GM23338 (cell line): Measurements from ENCODE around the gene SERF2.

ENCODE experiments used
- CREB1 ChIP-seq: fragments of 250-450 bp; sonication (Bioruptor Pico); IDR thresholded peaks from 2 replicates; pipeline ENCODE4 v1.5.0; 2020; ENCODE audit warnings: low read depth, mild to moderate bottlenecking, moderate library complexity
- EZH2 ChIP-seq: fragments of 200-600 bp; sonication (generic); IDR thresholded peaks from one replicate; pipeline ENCODE4 v1.8.0; 2017; ENCODE audit warnings: antibody characterized with exemption, mild to moderate bottlenecking, low read depth; ENCODE audit not compliant: unreplicated experiment
- EZH2phosphoT487 ChIP-seq: fragments of 200-600 bp; sonication (generic); IDR thresholded peaks from one replicate; pipeline ENCODE4 v1.8.1; 2018; ENCODE audit warnings: antibody characterized with exemption; ENCODE audit not compliant: unreplicated experiment
- POLR2AphosphoS5 ChIP-seq: IDR thresholded peaks from 2 replicates; pipeline ENCODE4 v1.6.1; 2016; ENCODE audit warnings: antibody characterized with exemption, low read depth
- TF ChIP-seq, protein P1 (sequence below): IDR thresholded peaks from one replicate; pipeline ENCODE4 v1.6.1; 2018; ENCODE audit warnings: antibody characterized with exemption; ENCODE audit not compliant: unreplicated experiment
- TF ChIP-seq, protein P2 (sequence below), 2 experiments: fragments of 200-600 bp in 1 of 2; sonication (generic) in 1 of 2; conservative IDR thresholded peaks; 2 replicates each; pipeline versions ENCODE4 v1.5.1 to v1.6.1; 2016 to 2017; ENCODE audit warnings: antibody characterized with exemption in 2 of 2, low read depth in 2 of 2, mild to moderate bottlenecking in 2 of 2, moderate library complexity in 1 of 2

DNA sequence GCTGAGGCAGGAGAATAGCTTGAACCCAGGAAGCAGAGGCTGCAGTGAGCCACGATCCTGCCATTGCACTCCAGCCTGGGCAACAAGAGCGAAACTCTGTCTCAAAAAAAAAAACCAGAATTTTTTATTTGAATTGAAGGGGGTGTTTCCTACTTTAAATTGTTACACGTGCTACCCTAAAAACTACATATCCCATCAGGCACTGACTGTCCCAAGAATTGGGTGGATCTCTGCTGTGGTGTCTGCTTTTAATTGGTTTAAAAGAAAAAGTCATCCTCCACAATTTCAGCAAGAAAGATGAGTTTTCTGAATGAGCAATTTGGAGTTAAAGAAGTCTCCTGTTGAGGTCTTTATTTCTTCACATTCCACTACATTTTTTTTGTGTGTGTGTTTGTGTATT is 43.7 kb upstream of the SERF2 start:
- TF ChIP-seq EZH2: no peak
- TF ChIP-seq, protein P1, sequence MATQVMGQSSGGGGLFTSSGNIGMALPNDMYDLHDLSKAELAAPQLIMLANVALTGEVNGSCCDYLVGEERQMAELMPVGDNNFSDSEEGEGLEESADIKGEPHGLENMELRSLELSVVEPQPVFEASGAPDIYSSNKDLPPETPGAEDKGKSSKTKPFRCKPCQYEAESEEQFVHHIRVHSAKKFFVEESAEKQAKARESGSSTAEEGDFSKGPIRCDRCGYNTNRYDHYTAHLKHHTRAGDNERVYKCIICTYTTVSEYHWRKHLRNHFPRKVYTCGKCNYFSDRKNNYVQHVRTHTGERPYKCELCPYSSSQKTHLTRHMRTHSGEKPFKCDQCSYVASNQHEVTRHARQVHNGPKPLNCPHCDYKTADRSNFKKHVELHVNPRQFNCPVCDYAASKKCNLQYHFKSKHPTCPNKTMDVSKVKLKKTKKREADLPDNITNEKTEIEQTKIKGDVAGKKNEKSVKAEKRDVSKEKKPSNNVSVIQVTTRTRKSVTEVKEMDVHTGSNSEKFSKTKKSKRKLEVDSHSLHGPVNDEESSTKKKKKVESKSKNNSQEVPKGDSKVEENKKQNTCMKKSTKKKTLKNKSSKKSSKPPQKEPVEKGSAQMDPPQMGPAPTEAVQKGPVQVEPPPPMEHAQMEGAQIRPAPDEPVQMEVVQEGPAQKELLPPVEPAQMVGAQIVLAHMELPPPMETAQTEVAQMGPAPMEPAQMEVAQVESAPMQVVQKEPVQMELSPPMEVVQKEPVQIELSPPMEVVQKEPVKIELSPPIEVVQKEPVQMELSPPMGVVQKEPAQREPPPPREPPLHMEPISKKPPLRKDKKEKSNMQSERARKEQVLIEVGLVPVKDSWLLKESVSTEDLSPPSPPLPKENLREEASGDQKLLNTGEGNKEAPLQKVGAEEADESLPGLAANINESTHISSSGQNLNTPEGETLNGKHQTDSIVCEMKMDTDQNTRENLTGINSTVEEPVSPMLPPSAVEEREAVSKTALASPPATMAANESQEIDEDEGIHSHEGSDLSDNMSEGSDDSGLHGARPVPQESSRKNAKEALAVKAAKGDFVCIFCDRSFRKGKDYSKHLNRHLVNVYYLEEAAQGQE: no peak
- TF ChIP-seq CREB1 (CRISPR knock-in tag): no peak
- TF ChIP-seq, protein P2, sequence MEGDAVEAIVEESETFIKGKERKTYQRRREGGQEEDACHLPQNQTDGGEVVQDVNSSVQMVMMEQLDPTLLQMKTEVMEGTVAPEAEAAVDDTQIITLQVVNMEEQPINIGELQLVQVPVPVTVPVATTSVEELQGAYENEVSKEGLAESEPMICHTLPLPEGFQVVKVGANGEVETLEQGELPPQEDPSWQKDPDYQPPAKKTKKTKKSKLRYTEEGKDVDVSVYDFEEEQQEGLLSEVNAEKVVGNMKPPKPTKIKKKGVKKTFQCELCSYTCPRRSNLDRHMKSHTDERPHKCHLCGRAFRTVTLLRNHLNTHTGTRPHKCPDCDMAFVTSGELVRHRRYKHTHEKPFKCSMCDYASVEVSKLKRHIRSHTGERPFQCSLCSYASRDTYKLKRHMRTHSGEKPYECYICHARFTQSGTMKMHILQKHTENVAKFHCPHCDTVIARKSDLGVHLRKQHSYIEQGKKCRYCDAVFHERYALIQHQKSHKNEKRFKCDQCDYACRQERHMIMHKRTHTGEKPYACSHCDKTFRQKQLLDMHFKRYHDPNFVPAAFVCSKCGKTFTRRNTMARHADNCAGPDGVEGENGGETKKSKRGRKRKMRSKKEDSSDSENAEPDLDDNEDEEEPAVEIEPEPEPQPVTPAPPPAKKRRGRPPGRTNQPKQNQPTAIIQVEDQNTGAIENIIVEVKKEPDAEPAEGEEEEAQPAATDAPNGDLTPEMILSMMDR (conservative IDR thresholded peaks at IDR 0.05; ENCODE audit: low read depth in 2 of 2): no peak
- TF ChIP-seq EZH2phosphoT487: no peak
- no peak for TF ChIP-seq POLR2AphosphoS5
